B cell (primary cell): ENCODE measurements around the gene CHRNA1. TPM values are rescaled to one million over a fixed set of nuclear protein-coding genes. Genes with fewer than 3 reads are reported as not detected.

Experiments
- ATAC-seq: fragments of 200-7000 bp; cut with Tn5 transposase; one replicate; pipeline ENCODE4 v1.10.0; 2021; ENCODE audit warnings: low read depth, mild to moderate bottlenecking, moderate number of reproducible peaks, moderate library complexity
- CTCF ChIA-PET: fragments of 350-600 bp; sonication (Branson Sonifier 250); formaldehyde crosslinking; loops from one replicate; lab custom pipeline; 2021; ENCODE audit warnings: antibody characterized with exemption, inconsistent platforms; lab: Charles Lee
- POLR2A ChIA-PET: fragments of 350-600 bp; sonication (Branson Sonifier 250); formaldehyde crosslinking; loops from one replicate; lab custom pipeline; 2021; ENCODE audit warnings: antibody characterized with exemption; lab: Charles Lee
- DNase-seq: peaks from one replicate; pipeline ENCODE4 v3.0.0; 2013
- H2AFZ ChIP-seq: 2 replicates; pipeline ENCODE4 v1.6.1; 2012; ENCODE audit warnings: mild to moderate bottlenecking, low read depth, low read length; ENCODE audit not compliant: insufficient read depth, poor library complexity, severe bottlenecking
- H3K27ac ChIP-seq, 2 donors: 1 replicate in 1 of 2; 2 replicates in 1 of 2; pipeline ENCODE4 v1.5.1; 2012 to 2013; ENCODE audit warnings: low read length in 2 of 2, mild to moderate bottlenecking in 2 of 2, moderate library complexity in 1 of 2
- H3K27me3 ChIP-seq, 4 experiments: fragments of 200-600 bp in 1 of 4; sonication (generic) in 1 of 4; replicated peaks in 1 of 4; 1 replicate in 2 of 4; 2 replicates in 2 of 4; pipeline versions ENCODE4 v1.6.1 to v1.7.0; 2013 to 2016; ENCODE audit warnings: low read length in 3 of 4, mild to moderate bottlenecking in 2 of 4, mixed read lengths in 1 of 4, moderate library complexity in 1 of 4; ENCODE audit not compliant: insufficient read depth in 4 of 4, control insufficient read depth in 3 of 4; ENCODE audit errors: control extremely low read depth in 1 of 4
- H3K36me3 ChIP-seq, 2 experiments: replicated peaks in 1 of 2; 1 replicate in 1 of 2; 2 replicates in 1 of 2; pipeline versions ENCODE4 v1.6.1 to v1.7.1; 2013; ENCODE audit warnings: low read length in 1 of 2; ENCODE audit not compliant: insufficient read depth in 2 of 2, control insufficient read depth in 1 of 2; ENCODE audit errors: control extremely low read depth in 1 of 2, extremely low read depth in 1 of 2
- H3K4me1 ChIP-seq, 2 donors: fragments of 200-600 bp in 1 of 2; sonication (generic) in 1 of 2; 1 replicate in 1 of 2; 2 replicates in 1 of 2; pipeline versions ENCODE4 v1.5.1 to v1.6.1; 2013 to 2017; ENCODE audit warnings: low read length in 2 of 2; ENCODE audit not compliant: control insufficient read depth in 2 of 2, insufficient read depth in 2 of 2
- H3K4me2 ChIP-seq: replicated peaks from 2 replicates; pipeline ENCODE3; 2012; ENCODE audit warnings: mild to moderate bottlenecking, low read depth, low read length; ENCODE audit not compliant: poor library complexity, severe bottlenecking
- H3K4me3 ChIP-seq, 5 experiments: fragments of 200-600 bp in 1 of 5; sonication (generic) in 1 of 5; 1 replicate in 3 of 5; 2 replicates in 2 of 5; pipeline versions ENCODE4 v1.5.1 to v1.7.0; 2011 to 2016; ENCODE audit warnings: low read length in 4 of 5, mild to moderate bottlenecking in 4 of 5, low read depth in 2 of 5, control low read depth in 1 of 5, moderate library complexity in 1 of 5; ENCODE audit not compliant: insufficient read depth in 1 of 5; ENCODE audit errors: control extremely low read depth in 1 of 5, extremely low read depth in 1 of 5
- H3K79me2 ChIP-seq: fragments of 200-600 bp; sonication (generic); one replicate; pipeline ENCODE4 v1.6.0; 2016; ENCODE audit warnings: low read length; ENCODE audit not compliant: control insufficient read depth, insufficient read depth
- H3K9ac ChIP-seq: fragments of 200-600 bp; sonication (generic); 2 replicates; pipeline ENCODE4 v1.6.1; 2017; ENCODE audit warnings: mild to moderate bottlenecking, low read length, moderate library complexity
- H3K9me3 ChIP-seq, 3 donors: one replicate each; pipeline versions ENCODE4 v1.6.1 to v1.7.1; 2013; ENCODE audit warnings: low read length in 2 of 3; ENCODE audit not compliant: control insufficient read depth in 2 of 3, insufficient read depth in 1 of 3; ENCODE audit errors: control extremely low read depth in 1 of 3
- H4K20me1 ChIP-seq: 2 replicates; pipeline ENCODE4 v1.6.0; 2012; ENCODE audit warnings: mild to moderate bottlenecking, low read length; ENCODE audit not compliant: insufficient read depth, control insufficient read depth, poor library complexity, severe bottlenecking
- H3K27ac Mint-ChIP-seq: one replicate; pipeline ENCODE4 v1.8.0; 2021; ENCODE audit warnings: mixed read lengths
- H3K27me3 Mint-ChIP-seq: one replicate; pipeline ENCODE4 v1.8.0; 2021; ENCODE audit warnings: mixed read lengths
- H3K4me1 Mint-ChIP-seq: one replicate; pipeline ENCODE4 v1.8.0; 2021; ENCODE audit warnings: mixed read lengths
- H3K4me3 Mint-ChIP-seq: one replicate; pipeline ENCODE4 v1.8.0; 2021; ENCODE audit warnings: mixed read lengths
- H3K9me3 Mint-ChIP-seq: one replicate; pipeline ENCODE4 v1.8.0; 2022; ENCODE audit warnings: mixed read lengths; ENCODE audit not compliant: insufficient read depth
- EZH2 ChIP-seq: IDR thresholded peaks from 2 replicates; pipeline ENCODE4 v1.6.1; 2012; ENCODE audit warnings: borderline replicate concordance, low read depth, mild to moderate bottlenecking, moderate library complexity, low read length; ENCODE audit not compliant: insufficient read depth, poor library complexity, severe bottlenecking
- WGBS: methylation state at CpG from one replicate; pipeline ENCODE4 v1.1.5; 2013; ENCODE audit warnings: missing lambda C conversion rate; ENCODE audit not compliant: insufficient coverage; 5-methylcytosine and 5-hydroxymethylcytosine counted together
- intact Hi-C: fragments of 100-400 bp; cut with micrococcal nuclease; formaldehyde crosslinking; loops from one replicate; pipeline ENCODE4 v1.10.0; 2022
- polyA plus RNA-seq: library from polyadenylated mRNA; depleted of rRNA; stranded (reverse); fragments of >200 nt; gene quantifications from 2 replicates; pipeline ENCODE4 v1.2.3, GENCODE V29; 2012
- total RNA-seq, 2 donors: library from RNA; stranded (reverse); fragments of 120-200 nt in 1 of 2; gene quantifications; 1 replicate in 1 of 2; 2 replicates in 1 of 2; pipeline versions ENCODE4 v1.2.3 to v1.2.4, GENCODE V29; 2013 to 2022
- TF ChIP-seq, protein P1 (sequence below): fragments of 200-600 bp; IDR thresholded peaks from one replicate; pipeline ENCODE4 v1.8.0; 2022; ENCODE audit warnings: antibody characterized with exemption, mild to moderate bottlenecking

The CHRNA1 gene
- total and polyA plus RNA-seq, 2 donors (not counting 1 experiment from before 2014, with no cell fraction given), result 0.20 to 0.22 TPM

DNA sequence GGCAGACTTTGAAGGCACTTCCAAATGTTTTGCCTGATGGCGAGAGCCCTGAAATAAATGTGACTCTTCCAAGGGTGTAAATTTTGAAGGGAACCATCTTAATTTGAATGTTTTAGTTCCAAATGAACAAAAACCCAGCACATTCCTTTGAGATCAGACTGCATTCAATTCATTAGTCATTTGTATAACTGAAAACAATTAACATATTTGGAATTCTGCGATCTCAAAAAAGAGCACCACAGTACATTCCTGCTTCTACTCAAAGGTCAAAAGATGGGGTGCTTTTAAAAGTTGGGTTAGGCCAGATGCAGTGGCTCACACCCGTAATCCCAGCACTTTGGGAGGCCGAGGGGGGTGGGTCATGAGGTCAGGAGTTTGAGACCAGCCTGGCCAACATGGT, 38.2 kb upstream of the CHRNA1 start:
- ChIA-PET POLR2A (no interaction called here), CTCF (no interaction called here)
- ATAC-seq, result no peak
- Histone ChIP-seq H3K27me3 (no peaks in the 10 kb centered on the region), H4K20me1 (no peaks in the 10 kb centered on the region), H3K27ac (no peak overlapping the region), H3K79me2 (no peaks in the 10 kb centered on the region), H2AFZ (no peak overlapping the region), H3K9ac (no peak overlapping the region), H3K9me3 (no peaks in the 10 kb centered on the region), H3K4me1 (no peaks in the 10 kb centered on the region), H3K36me3 (no peaks in the 10 kb centered on the region), H3K4me3 (no peak overlapping the region), H3K4me2 (no peak overlapping the region)
- no CpG with 5 or more reads among the region's 4 CpGs for WGBS
- TF ChIP-seq, protein P1, sequence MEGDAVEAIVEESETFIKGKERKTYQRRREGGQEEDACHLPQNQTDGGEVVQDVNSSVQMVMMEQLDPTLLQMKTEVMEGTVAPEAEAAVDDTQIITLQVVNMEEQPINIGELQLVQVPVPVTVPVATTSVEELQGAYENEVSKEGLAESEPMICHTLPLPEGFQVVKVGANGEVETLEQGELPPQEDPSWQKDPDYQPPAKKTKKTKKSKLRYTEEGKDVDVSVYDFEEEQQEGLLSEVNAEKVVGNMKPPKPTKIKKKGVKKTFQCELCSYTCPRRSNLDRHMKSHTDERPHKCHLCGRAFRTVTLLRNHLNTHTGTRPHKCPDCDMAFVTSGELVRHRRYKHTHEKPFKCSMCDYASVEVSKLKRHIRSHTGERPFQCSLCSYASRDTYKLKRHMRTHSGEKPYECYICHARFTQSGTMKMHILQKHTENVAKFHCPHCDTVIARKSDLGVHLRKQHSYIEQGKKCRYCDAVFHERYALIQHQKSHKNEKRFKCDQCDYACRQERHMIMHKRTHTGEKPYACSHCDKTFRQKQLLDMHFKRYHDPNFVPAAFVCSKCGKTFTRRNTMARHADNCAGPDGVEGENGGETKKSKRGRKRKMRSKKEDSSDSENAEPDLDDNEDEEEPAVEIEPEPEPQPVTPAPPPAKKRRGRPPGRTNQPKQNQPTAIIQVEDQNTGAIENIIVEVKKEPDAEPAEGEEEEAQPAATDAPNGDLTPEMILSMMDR, result no peak
- no peak for TF ChIP-seq EZH2
- Mint-ChIP-seq H3K27me3 (peaks cover 6% of the 10 kb centered on the region), H3K27ac (no peak overlapping the region), H3K4me3 (no peak overlapping the region), H3K4me1 (no peaks in the 10 kb centered on the region), H3K9me3 (no peaks in the 10 kb centered on the region)
- intact Hi-C loops, result no loop called here
- DNase-seq, result no peak

DNA sequence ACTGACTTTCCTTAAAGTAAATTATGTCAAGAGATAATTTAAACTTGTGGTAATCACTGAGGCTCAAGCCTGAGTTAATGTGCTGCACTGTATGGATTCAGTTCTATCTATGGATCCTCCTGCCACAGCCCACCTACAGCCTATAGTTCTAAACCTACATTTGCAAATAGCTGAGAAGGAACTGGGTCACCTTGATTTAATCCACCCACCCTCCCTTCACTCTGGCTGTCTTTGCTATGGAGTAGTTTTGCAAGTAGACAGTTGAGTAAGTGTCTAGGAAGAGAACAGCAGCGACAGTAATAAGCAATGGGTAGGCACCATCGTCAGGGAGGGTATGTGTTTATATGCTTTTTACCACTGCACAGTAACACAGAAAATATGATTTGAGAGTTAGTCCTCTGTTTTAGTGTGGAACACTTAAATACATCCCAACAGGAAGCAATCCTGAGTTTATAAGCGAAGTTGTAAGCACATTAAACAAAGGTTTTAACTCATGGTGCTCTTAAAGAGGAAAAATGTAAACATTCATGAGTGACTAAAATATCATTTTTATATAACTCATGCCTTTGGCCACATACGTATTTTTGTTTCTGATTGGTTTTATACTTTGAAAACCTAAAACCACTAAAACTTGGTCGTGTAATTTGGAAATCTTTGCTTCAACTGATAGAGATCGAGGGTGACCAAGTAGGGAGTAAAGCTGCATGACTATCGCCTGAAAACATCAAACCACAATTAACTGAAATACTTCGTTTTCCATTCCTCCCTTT, 36.3 kb upstream of the CHRNA1 start:
- H3K9ac ChIP-seq, result no peak overlapping the region
- no peaks in the 10 kb centered on the region for H3K9me3 ChIP-seq
- POLR2A ChIA-PET, result no interaction called here
- no peaks in the 10 kb centered on the region for H3K79me2 ChIP-seq
- no peaks in the 10 kb centered on the region for H3K36me3 ChIP-seq
- no peak overlapping the region for H2AFZ ChIP-seq
- no peaks in the 10 kb centered on the region for H3K9me3 Mint-ChIP-seq
- no peak overlapping the region for H3K4me2 ChIP-seq
- no peaks in the 10 kb centered on the region for H3K4me1 ChIP-seq
- H3K27ac Mint-ChIP-seq, result no peak overlapping the region
- DNase-seq, result no peak
- H3K27me3 Mint-ChIP-seq, result peaks cover 6% of the 10 kb centered on the region
- H4K20me1 ChIP-seq, result no peaks in the 10 kb centered on the region
- H3K4me3 ChIP-seq, result no peak overlapping the region
- H3K27ac ChIP-seq, result no peak overlapping the region
- no peaks in the 10 kb centered on the region for H3K4me1 Mint-ChIP-seq
- no peak overlapping the region for H3K4me3 Mint-ChIP-seq
- TF ChIP-seq, protein P1, result no peak
- TF ChIP-seq EZH2, result no peak
- WGBS, result 60% methylated on average over 1 of the region's 8 CpGs
- no peaks in the 10 kb centered on the region for H3K27me3 ChIP-seq
- CTCF ChIA-PET, result no interaction called here
- intact Hi-C loops, result no loop called here
- ATAC-seq, result no peak
